Panc1 (cell line): Measurements from ENCODE around the gene ZC3H13. TPM values are rescaled to one million over a fixed set of nuclear protein-coding genes. Genes with fewer than 3 reads are reported as not detected.

Source experiments
- ATAC-seq: fragments of 200-7000 bp; cut with Tn5 transposase; 2 replicates; pipeline ENCODE4 v1.9.1; 2020; ENCODE audit warnings: mild to moderate bottlenecking, moderate library complexity
- BruUV-seq: library from RNA; stranded (reverse); fragments of 400-500 nt; replicated peaks from 2 replicates; lab custom pipeline; 2021; lab: Mats Ljungman, UMichigan
- CTCF ChIA-PET: fragments of 300-600 bp; sonication (Branson Sonifier 250); formaldehyde crosslinking; loops from one replicate; lab custom pipeline; 2022; ENCODE audit warnings: antibody characterized with exemption; lab: Charles Lee
- POLR2A ChIA-PET: fragments of 300-600 bp; sonication (Branson Sonifier 250); formaldehyde crosslinking; loops from one replicate; lab custom pipeline; 2022; ENCODE audit warnings: antibody characterized with exemption; lab: Charles Lee
- DNase-seq: peaks from one replicate; pipeline ENCODE4 v3.0.0-alpha.2; 2010; ENCODE audit warnings: low read depth, low spot score
- H3K27ac ChIP-seq: 2 replicates; pipeline ENCODE4 v1.5.1; 2011; ENCODE audit warnings: mild to moderate bottlenecking, low read length, inconsistent platforms
- H3K27me3 ChIP-seq: fragments of 200-500 bp; sonication (Bioruptor generic); 2 replicates; pipeline ENCODE4 v1.6.0; 2014; ENCODE audit warnings: low read length, inconsistent platforms; ENCODE audit not compliant: control insufficient read depth, insufficient read depth
- H3K36me3 ChIP-seq: fragments of 200-500 bp; sonication (Bioruptor generic); 2 replicates; pipeline ENCODE4 v1.5.1; 2014; ENCODE audit warnings: inconsistent platforms, mild to moderate bottlenecking, low read length, moderate library complexity; ENCODE audit not compliant: control insufficient read depth, insufficient read depth
- H3K4me1 ChIP-seq: 2 replicates; pipeline ENCODE4 v1.5.1; 2011; ENCODE audit warnings: inconsistent platforms, mild to moderate bottlenecking, low read length, moderate library complexity; ENCODE audit not compliant: control insufficient read depth, insufficient read depth
- H3K4me3 ChIP-seq, 2 experiments: 2 replicates each; pipeline ENCODE4 v1.5.1; 2011 to 2012; ENCODE audit warnings: low read depth in 2 of 2, low read length in 2 of 2, mild to moderate bottlenecking in 2 of 2, inconsistent platforms in 1 of 2, moderate library complexity in 1 of 2
- H3K9me3 ChIP-seq: fragments of 200-500 bp; sonication (Bioruptor generic); 2 replicates; pipeline ENCODE4 v1.5.1; 2014; ENCODE audit warnings: low read depth, mild to moderate bottlenecking, inconsistent platforms, low read length, moderate library complexity; ENCODE audit not compliant: control insufficient read depth, insufficient read depth
- CTCF ChIP-seq: fragments of 450-650 bp; IDR thresholded peaks from 2 replicates; pipeline ENCODE4 v1.5.1; 2017; ENCODE audit warnings: mild to moderate bottlenecking
- POLR2AphosphoS5 ChIP-seq: IDR thresholded peaks from 2 replicates; pipeline ENCODE4 v1.6.1; 2012; ENCODE audit warnings: mild to moderate bottlenecking, low read depth, low read length, moderate library complexity
- SIN3A ChIP-seq: IDR thresholded peaks from 2 replicates; pipeline ENCODE4 v1.6.1; 2012; ENCODE audit warnings: low read depth, mild to moderate bottlenecking, low read length, moderate library complexity, borderline replicate concordance; ENCODE audit not compliant: insufficient read depth
- TCF7L2 ChIP-seq: IDR thresholded peaks from 2 replicates; pipeline ENCODE4 v1.6.1; 2011; ENCODE audit warnings: mild to moderate bottlenecking, low read depth, low read length, inconsistent platforms
- in situ Hi-C: cut with HindIII; loops from 2 replicates; pipeline ENCODE4 v1.10.0; 2016; ENCODE audit warnings: low sequenced_read_pairs, low pct_unique_long_range_greater_than_20kb
- intact Hi-C: fragments of 100-400 bp; cut with micrococcal nuclease; formaldehyde crosslinking; loops from one replicate; pipeline ENCODE4 v1.10.0; 2022; ENCODE audit not compliant: unreplicated experiment
- total RNA-seq: library from RNA; stranded (reverse); gene quantifications from one replicate; pipeline ENCODE4 v1.2.1, GENCODE V29; 2021; ENCODE audit not compliant: unreplicated experiment
- TF ChIP-seq, protein P1 (sequence below), 2 experiments: IDR thresholded peaks; 2 replicates each; pipeline ENCODE4 v1.6.1; 2011 to 2012; ENCODE audit warnings: low read depth in 2 of 2, control low read depth in 1 of 2, low read length in 1 of 2, mild to moderate bottlenecking in 1 of 2, moderate library complexity in 1 of 2; ENCODE audit not compliant: insufficient read depth in 1 of 2

ZC3H13 gene
- total RNA-seq, 1 experiment from 2014 or later, result 25.3 TPM

- H3K36me3 ChIP-seq, result no peaks in the 10 kb centered on the region
- intact Hi-C loops (no loop called here), in situ Hi-C loops (no loop called here)
- no peak for DNase-seq
- no peak for ATAC-seq
- BruUV-seq, result no TSS peak
- TF ChIP-seq, protein P1, sequence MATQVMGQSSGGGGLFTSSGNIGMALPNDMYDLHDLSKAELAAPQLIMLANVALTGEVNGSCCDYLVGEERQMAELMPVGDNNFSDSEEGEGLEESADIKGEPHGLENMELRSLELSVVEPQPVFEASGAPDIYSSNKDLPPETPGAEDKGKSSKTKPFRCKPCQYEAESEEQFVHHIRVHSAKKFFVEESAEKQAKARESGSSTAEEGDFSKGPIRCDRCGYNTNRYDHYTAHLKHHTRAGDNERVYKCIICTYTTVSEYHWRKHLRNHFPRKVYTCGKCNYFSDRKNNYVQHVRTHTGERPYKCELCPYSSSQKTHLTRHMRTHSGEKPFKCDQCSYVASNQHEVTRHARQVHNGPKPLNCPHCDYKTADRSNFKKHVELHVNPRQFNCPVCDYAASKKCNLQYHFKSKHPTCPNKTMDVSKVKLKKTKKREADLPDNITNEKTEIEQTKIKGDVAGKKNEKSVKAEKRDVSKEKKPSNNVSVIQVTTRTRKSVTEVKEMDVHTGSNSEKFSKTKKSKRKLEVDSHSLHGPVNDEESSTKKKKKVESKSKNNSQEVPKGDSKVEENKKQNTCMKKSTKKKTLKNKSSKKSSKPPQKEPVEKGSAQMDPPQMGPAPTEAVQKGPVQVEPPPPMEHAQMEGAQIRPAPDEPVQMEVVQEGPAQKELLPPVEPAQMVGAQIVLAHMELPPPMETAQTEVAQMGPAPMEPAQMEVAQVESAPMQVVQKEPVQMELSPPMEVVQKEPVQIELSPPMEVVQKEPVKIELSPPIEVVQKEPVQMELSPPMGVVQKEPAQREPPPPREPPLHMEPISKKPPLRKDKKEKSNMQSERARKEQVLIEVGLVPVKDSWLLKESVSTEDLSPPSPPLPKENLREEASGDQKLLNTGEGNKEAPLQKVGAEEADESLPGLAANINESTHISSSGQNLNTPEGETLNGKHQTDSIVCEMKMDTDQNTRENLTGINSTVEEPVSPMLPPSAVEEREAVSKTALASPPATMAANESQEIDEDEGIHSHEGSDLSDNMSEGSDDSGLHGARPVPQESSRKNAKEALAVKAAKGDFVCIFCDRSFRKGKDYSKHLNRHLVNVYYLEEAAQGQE (IDR thresholded peaks at IDR 0.05; ENCODE audit: insufficient read depth in 1 of 2, low read depth in 2 of 2, low read length in 1 of 2), result no peak
- TF ChIP-seq POLR2AphosphoS5 (no peak), CTCF (no peak), SIN3A (no peak), TCF7L2 (no peak)
- POLR2A ChIA-PET, result no interaction called here
- H3K9me3 ChIP-seq, result no peaks in the 10 kb centered on the region
- no peaks in the 10 kb centered on the region for H3K4me1 ChIP-seq
- CTCF ChIA-PET, result no interaction called here
- no peak overlapping the region for H3K27ac ChIP-seq
- H3K27me3 ChIP-seq, result no peaks in the 10 kb centered on the region
- H3K4me3 ChIP-seq, result no peak overlapping the region
Observed at GRCh38 chr13:46057256-46058015, 4.9 kb upstream of the ZC3H13 start.

DNA sequence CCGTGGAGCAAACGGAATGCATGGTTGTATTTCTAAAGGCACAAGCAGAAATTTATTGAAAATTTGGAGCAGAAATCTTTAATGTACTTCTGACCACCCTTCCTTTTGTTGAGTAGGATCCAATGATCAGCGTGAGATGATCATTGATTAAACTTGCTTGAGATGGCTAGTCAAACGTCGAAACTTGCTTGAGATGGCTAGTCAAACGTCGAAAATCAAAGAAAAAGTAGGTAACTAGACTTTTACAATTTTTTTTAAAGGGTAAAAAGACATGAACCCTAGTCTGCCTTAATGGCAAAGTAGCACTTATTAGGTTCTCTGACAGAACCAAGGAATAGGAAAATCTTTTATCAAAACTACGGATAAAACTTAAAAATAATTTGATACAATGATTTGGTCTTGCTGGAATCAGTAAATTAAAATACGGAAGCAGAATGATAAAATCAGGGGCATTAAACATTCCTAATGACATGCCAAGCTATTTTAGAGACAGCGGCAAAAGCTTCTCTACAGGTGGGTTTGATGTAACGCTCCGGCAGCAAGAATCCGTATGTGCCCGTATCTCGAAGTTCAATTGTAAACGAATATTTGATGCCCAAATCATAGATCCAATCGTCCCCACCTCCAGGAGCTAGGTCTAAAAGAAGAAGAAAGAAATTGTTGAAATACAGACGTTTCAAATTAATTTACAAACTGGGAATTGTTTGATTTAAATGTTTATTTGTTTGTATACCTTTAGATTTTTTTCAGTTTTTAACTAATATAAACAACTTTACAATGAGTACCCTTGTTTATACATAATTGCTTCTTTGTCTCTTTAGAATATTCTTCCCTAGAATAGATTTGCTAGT, 841 bp upstream of the ZC3H13 start:
- TSS peak; percentile 86 for BruUV-seq
- Histone ChIP-seq H3K4me1 (peaks cover 9% of the 10 kb centered on the region; the same call in 1 of the 2 replicates), H3K4me3 (peak overlapping the region; percentile 89 to 90), H3K27me3 (no peaks in the 10 kb centered on the region), H3K9me3 (no peaks in the 10 kb centered on the region), H3K36me3 (no peaks in the 10 kb centered on the region; the same call in 1 of the 2 replicates), H3K27ac (peak overlapping the region; percentile 82)
- no peak for DNase-seq
- intact Hi-C loops (no loop called here), in situ Hi-C loops (no loop called here)
- CTCF ChIA-PET, result no interaction called here
- no peak for ATAC-seq
- TF ChIP-seq CTCF (no peak), POLR2AphosphoS5 (no peak), SIN3A (no peak), TCF7L2 (no peak)
- TF ChIP-seq, protein P1 (IDR thresholded peaks at IDR 0.05; ENCODE audit: insufficient read depth in 1 of 2, low read depth in 2 of 2, low read length in 1 of 2), result no peak
- POLR2A ChIA-PET, result interaction anchor here (0.7 kb wide), 1 partner anchor 14 kb away, joined by 3 read pairs; no protein-coding TSS in a partner anchor
